Measurements from ENCODE around the gene THSD4.

DNA sequence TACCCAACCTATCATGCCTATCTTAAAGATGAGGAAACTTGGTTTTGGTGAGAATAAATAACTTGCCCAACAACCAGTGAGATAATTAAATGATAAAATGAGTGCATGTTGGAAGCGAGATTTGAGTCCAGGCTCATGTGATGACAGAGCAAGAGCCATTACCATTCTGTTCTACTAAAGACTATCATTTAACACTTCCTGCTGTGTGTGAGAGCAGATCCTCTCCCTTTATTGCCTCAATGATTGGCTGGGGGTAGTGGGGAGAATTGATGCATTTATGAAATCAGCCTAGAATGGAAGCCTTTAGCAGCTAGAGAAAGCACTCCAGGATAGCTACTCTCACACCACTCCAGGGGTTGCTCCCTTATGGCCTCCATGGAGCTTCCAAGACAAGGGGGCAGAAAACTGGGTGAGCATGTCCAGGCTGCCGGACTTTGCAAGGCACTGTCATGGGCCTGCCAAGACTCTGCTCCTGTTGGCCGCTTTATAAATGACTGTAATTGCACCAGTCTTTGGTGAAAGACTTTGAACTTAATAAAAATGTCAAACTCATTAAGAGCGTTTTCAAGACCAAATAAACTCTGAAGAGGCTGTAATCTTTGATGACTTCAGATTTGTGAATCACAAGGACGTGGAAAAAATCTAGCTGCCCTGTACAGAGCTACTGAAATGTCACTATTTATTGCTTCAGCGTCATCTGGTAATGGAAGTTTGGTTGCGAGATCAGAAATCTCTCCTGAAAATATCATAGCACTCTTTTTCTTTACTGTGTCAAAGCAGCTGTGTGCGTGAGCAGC, 486.0 kb downstream of the THSD4 start:
- TF ChIP-seq EZH2 (optimal IDR thresholded peaks at IDR 0.05; ENCODE audit: low read depth, low read length), result no peak
- no peak for TF ChIP-seq CTCF (IDR thresholded peaks at IDR 0.05; ENCODE audit: low read length)
- TF ChIP-seq EZH2phosphoT487 (IDR thresholded peaks at IDR 0.05; ENCODE audit: low read length), result no peak

All from MM.1S (cell line).